MM.1S (cell line): Measurements from ENCODE around the gene DIS3L2.

Source experiments
- CTCF ChIP-seq: fragments of 300-600 bp; sonication (generic); IDR thresholded peaks from 2 replicates; pipeline ENCODE4 v1.5.1; 2016; ENCODE audit warnings: antibody characterized with exemption, low read length, mixed read lengths
- EZH2 ChIP-seq: fragments of 300-600 bp; sonication (generic); optimal IDR thresholded peaks from 2 replicates; pipeline ENCODE3; 2017; ENCODE audit warnings: low read depth, mild to moderate bottlenecking, antibody characterized with exemption, low read length, mixed read lengths
- EZH2phosphoT487 ChIP-seq: fragments of 300-600 bp; sonication (generic); IDR thresholded peaks from 2 replicates; pipeline ENCODE4 v1.6.1; 2018; ENCODE audit warnings: antibody characterized with exemption, low read length

DNA sequence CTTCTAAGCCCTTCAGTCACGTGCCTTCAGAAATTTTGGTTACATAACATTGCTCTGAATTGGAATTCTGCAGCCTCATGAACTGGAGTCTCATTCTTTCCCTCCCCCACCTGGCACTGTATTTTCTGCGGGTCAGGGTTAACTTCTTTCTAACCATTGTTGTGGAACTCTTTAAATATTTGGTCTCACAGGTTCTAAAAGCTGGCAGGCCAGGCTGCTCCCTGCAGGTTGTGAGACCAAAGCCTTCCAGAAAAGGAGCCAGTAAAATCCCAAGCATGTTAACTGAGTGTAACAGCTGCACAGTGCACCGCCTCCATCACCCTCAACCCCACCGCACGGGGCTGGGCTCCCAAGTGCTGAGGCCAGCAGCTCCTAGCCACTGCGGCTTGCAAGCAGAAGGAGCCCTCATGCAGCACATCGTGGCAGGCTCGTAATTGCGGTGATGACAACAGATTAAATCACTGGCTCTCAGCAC, 243.0 kb downstream of the DIS3L2 start:
- TF ChIP-seq CTCF, result no peak
- no peak for TF ChIP-seq EZH2
- no peak for TF ChIP-seq EZH2phosphoT487
